Hair follicular keratinocyte (primary cell): ENCODE data around the gene P3H1. TPM values are rescaled to one million over a fixed set of nuclear protein-coding genes. Genes with fewer than 3 reads are reported as not detected.

Experiments
- total RNA-seq: library from RNA; depleted of rRNA; stranded (reverse); fragments of >200 nt; gene quantifications from 2 replicates; pipeline ENCODE4 v1.2.3, GENCODE V29; 2015

The P3H1 gene, protein sequence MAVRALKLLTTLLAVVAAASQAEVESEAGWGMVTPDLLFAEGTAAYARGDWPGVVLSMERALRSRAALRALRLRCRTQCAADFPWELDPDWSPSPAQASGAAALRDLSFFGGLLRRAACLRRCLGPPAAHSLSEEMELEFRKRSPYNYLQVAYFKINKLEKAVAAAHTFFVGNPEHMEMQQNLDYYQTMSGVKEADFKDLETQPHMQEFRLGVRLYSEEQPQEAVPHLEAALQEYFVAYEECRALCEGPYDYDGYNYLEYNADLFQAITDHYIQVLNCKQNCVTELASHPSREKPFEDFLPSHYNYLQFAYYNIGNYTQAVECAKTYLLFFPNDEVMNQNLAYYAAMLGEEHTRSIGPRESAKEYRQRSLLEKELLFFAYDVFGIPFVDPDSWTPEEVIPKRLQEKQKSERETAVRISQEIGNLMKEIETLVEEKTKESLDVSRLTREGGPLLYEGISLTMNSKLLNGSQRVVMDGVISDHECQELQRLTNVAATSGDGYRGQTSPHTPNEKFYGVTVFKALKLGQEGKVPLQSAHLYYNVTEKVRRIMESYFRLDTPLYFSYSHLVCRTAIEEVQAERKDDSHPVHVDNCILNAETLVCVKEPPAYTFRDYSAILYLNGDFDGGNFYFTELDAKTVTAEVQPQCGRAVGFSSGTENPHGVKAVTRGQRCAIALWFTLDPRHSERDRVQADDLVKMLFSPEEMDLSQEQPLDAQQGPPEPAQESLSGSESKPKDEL
- total RNA-seq = 42.9 and 45.5 TPM in 2 replicates

DNA sequence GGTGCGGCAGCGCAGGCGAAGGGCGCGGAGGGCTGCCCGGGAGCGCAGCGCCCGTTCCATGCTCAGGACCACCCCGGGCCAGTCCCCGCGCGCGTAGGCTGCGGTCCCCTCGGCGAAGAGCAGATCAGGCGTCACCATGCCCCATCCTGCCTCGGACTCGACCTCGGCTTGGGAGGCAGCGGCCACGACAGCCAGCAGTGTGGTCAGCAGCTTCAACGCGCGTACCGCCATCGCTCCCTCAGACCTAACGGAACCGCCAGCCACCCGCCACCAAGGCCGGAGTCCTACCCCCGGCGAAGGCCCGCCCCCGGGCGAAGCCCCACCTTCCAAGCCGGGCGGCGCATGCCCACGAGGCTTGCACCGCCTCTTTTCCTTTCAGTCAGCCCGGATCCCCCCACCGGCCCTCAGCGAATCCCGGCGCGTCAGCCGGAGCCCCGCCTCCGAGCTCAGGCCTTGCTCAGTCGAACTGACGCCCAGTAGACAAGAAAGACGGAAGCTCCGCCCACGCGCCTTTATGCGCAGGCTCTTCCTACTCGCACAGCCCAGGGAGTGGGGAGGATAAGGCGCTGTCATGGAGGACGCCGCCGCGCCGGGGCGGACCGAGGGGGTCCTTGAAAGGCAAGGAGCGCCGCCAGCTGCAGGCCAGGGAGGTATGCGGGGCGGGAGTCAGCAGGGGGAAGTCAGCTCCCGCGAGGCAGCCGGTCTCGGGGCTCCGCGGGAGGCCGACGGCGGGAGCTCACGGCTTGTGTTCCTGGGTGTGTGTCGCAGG is at the start of gene P3H1, which contains the start of gene C1orf50:
TSS of gene P3H1 (minus strand) at position 288 of the 769 bp plus-strand sequence. CDS start at position 231, 57 bp downstream.
TSS of gene C1orf50 (plus strand) at position 509 of the 769 bp plus-strand sequence. CDS start at position 572, 63 bp downstream.

DNA sequence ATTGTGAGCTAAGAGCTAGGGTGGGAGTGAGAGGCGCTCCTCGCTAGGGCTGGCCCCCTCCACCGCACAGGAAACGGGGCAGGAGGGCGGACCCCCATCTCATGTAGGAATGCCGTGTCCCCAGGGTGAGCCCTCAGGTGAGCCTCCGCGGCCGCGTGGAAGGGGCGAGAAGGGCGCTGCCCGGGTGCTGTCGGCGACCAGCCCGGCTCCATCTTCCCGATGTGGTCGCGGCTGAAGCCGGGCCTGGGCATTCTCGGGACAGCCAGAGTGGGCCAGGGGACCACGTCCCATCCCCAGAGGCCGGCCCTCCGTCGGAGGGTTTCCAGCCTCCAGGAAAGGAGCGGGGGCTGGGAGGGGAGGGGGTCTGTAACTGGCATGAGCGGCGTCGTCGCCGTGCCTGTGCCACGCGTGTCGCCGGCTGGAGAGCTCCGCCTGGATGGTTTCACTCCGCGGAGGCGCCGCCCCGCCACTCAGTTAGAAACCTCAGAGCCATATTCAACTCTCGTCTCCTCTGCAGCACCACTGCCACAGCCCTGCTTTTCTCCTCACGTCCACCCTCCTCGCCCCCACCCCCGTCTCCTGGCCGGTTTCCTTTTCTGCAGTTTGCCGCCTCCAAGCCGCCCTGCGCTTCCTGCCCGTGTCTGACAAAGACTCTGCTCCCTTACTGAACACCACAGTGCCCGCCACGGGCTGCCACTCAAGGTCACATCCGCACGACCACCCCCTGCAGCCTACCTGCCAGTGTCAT is 18.3 kb upstream of the P3H1 start, which contains the start of gene TMEM269:
TSS of gene TMEM269 (plus strand) at position 46 of the 748 bp plus-strand sequence. CDS start 4,903 bp downstream, outside the sequence.

DNA sequence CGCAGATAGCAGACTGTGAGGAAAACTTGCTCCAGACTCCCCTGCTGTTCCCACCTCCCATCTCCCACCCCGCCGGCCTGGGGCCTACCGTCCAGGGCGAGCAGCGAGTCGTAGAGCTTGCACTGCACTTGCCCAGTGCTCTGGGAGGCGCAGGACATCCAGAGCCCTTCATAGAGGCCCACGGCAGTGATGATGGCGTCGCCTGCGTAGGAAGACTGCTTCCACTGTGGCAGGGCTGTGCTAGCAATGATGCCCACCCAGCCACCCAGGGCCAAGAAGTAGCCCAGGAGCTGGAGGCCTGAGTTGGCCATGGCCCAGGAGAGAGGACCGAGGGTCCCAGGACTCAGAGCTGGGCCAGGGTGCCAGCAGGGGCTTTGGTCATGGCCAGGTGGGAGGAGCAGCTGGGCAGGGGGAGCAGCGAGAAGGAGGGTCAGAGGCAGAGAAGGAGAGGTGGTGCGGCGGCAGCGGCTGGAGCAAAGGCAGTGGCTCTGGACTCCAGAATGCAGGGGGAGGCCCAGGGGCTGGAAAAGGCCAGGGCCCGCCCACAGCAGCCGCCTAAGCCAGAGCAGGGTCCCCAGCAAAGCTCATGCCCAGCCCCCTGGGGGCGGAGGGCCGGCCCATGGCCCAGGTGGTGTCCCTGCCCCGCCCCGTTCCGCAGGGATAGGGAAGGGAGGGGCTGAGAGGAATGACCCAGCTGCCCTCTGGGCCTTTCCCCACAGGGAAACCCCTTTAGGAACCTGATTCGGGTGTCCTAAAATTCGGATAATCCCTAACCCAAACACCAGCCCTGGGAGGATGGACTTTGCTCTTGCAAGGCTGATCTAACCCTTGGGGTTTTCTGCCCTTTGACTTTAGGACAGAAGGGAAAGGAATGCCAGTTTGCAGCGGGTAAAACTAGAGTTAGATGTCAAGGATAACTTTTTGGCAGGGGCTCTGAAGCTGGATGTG is 26.8 kb downstream of the P3H1 start, which contains the start of gene CLDN19:
TSS of gene CLDN19 (minus strand) at position 484 of the 948 bp plus-strand sequence. CDS start at position 311, 173 bp downstream.

Other genes with a start within 250 kb of the P3H1 start
- gene PPIH, start 108.6 kb downstream of the P3H1 start, total RNA-seq = 59.0 and 89.4 TPM in 2 replicates
- gene YBX1, start 84.6 kb downstream of the P3H1 start, total RNA-seq = 911 and 1,172 TPM in 2 replicates
- gene CLDN19, start 26.8 kb downstream of the P3H1 start, total RNA-seq = not detected in 2 replicates
- gene C1orf50, start 221 bp upstream of the P3H1 start, total RNA-seq = 4.2 and 6.4 TPM in 2 replicates
- not detected in 2 replicates for gene TMEM269, start 18.0 kb upstream of the P3H1 start, total RNA-seq
- 5.5 and 11.2 TPM in 2 replicates for gene ERMAP, start 50.1 kb upstream of the P3H1 start, total RNA-seq
- gene SVBP, start 50.4 kb upstream of the P3H1 start, total RNA-seq = 23.0 and 24.6 TPM in 2 replicates
- 6.0 and 6.2 TPM in 2 replicates for gene ZNF691, start 79.6 kb upstream of the P3H1 start, total RNA-seq
- 509 and 629 TPM in 2 replicates for gene SLC2A1, start 191.8 kb upstream of the P3H1 start, total RNA-seq